ENCODE data around the gene GMDS.
"Not testable (repeated sequence)": the region's sequence is repeated elsewhere in the genome, so short reads cannot be mapped to it uniquely, and the experiment has no call there.

Gene GMDS

DNA sequence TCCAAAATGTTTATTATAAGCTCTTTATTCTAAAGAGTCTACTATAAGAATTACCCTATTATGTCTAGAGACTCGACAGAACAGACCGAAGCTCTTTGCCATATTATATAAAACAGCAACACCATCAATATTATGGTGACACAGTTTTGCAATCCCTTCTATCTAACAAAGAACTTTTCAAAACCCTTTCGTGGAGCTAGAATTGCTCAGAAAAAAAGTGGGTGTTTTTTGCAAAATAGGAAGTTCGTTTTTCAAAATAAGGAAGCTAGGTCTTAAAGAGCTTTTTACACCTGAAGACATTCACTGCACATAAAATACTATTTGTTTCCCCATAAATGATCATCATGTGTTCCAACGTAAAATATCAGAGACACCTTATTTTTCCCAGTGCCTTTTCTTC, 395.7 kb downstream of the GMDS start:
- DNase-seq = no peak

DNA sequence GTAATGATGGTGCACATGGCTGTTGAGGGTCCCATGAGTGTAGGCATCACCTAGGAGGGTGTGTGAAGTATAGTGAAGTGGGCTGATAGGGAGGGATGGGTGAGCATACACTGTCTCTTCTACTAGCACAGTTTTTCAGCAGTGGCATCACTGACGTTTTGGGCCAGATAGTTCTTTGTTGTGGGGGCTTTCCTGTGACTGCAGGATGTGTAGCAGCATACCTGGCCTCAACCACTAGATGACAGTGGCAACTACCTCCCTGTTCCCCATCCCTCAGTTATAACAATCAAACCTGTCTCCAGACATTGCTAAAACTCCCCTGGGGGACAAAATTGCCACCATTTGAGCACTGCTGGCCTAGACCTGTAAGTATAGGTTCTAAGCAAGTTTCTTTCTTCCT, 396.7 kb downstream of the GMDS start:
- DNase-seq = no peak

DNA sequence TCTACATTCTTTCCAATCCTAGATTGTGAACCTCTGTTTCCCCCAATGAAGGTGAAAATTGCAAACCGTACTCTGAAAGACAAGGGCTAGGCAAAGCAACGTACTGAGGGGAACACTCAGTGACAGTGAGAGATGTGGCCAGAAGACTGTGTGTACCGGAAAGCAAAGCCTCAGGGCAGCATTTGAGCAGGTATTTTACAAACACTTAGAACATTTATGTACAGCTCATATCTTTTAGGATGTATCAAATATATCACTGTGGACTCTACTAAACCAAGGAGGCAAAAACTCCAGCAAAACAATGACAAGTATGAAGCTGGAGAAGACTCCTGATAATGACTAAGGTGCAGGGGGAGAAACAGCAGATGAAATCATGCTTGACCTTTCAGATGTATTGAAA, 398.8 kb downstream of the GMDS start:
- DNase-seq = no peak

DNA sequence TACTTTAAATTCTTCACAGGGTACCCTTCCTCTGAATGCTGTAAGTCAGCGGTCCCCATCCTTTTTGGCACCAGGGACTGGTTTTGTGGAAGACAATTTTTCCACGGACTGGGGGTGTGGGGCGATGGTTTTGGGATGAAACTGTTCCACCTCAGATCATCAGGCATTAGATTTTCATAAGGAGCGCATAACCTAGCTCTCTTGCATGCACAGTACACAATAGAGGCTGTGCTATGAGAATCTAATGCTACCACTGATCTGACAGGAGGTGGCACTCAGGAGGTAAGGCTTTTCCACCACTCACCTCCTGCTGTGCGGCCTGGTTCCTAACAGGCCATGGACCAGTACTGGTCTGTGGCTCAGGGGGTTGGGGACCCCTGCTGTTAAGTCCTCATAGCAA, 399.9 kb downstream of the GMDS start:
- DNase-seq = not testable (repeated sequence)

DNA sequence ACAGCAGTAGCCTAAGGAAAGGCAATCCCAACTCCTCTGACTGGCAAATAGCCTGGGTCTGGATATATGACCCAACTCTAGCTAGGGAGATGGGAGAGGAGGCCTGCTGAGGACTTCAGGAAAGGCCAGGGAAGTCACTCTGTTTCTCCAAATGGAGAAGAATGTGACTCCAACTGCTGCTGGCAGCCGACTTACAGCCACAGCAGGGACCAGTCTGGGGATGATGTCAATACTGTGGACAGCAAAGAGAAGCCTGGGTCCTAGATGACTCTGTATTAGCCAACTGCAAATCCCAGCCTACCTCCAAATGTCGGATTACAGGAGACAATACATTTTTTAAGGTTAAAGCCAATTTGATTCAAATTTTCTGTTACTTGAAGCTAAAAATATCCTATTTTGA, 403.1 kb downstream of the GMDS start:
- no peak for DNase-seq

DNA sequence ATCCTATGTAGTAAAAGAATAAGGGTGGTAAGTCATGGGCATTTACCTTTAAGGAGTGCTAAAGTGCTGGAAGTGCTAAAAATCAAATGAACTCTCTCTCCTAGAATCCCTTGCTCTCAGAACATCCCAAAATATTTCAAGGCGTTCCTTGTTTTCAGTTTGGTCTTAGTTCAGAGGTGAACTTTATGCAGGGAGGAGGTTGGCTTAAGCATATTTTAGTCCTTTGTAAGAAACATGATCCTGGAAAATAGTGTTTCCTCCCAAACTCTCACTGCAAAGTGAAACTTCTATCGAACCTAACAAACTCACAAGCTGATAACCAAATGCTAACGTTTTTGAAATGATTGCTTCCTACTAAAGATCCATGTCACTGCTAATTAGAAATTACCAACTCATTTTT, 404.3 kb downstream of the GMDS start:
- DNase-seq = no peak

DNA sequence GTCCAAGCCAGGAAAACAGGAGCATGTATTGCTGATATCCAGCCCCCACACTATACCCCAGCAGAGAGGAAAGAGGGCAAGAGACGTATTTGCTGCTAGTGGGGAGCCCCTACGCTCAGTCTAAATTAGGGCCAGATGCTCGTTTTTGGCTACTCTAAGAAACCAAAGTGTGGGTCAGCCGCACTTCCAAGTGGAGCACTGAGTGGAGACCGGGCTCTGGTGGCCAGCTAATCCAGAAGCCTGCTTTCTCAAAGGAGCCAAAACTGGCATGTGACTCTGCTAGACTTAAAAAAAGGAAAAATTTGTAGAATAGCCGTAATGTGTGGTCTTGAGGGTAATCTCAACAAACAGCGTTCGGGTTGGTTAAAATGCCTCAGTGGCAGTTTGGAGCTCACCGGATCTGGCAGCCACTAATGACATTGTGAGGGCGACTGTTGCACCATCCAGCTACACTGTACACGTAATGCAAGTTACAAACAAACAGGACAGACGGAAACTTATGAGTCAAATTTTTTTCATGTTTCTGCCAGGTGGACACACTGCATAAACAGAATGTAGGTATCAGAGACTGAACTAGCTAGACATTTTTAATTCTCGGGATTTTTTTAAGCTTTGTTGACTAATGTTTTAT, 404.8 kb downstream of the GMDS start:
- DNase-seq = no peak

DNA sequence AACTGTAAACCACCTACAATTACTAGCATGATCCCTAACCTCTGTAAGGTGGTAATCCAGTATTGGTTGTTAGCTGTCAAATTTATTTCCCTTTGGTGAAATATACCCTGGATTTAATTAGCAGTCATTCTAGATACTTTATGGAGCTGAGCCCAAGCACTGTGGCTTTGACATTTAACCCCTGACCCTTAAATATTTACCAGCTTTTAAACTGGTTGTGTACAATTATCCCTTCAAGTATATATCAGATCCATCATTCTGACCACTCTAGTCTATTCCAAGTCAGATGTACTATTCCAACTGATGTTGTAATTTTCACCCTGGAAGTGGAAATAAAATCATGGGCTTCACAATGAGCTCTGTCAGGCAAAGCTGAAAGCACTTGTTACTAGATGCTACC, 406.0 kb downstream of the GMDS start:
- DNase-seq = no peak

DNA sequence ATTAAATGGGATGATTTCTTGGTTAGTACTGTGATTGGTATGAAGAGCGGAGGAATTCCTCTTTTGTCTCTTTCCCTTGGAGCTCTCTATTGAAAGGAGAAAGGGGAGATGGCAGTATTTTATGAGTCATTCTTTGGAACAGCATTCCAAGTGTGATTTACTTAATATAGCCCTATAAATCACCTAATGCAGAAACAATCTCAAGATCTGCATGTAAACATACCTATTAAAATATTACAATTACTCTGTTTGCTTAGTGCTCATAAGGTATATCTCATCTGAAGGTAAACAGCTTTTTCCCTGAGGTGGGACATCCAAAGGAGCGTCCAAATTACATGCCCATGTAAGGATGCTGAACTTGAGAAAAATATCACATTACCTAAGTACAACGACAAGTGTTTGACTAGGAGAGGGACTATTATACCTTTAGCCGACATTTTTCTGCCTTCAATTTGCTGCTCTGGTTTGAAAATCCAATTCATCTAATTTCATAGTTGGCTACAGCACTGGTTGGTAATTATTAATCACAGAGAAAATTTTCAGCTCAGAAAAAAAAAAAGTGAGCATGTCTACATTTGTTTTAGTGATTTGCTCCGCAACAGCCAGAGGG, 406.7 kb downstream of the GMDS start:
- DNase-seq = no peak

DNA sequence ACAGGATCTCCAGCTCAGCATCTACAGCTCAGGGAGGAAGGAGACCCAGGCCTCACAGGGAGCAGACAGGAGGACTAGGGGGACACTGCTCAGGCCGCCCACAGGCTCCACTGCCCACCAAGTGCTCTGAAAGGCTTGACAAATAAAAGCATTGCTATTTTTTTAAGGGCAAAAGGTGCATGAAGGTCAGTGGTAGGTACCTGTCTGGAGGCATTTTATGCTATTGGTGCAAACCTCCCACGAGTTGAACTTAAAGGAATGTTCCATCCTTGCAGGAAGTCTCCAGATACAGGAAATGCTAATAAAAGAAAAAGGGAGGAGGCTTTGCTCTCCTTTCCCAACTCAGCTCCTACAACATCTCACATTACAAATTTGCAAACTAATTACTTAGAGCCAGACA, 407.6 kb downstream of the GMDS start:
- DNase-seq = no peak

DNA sequence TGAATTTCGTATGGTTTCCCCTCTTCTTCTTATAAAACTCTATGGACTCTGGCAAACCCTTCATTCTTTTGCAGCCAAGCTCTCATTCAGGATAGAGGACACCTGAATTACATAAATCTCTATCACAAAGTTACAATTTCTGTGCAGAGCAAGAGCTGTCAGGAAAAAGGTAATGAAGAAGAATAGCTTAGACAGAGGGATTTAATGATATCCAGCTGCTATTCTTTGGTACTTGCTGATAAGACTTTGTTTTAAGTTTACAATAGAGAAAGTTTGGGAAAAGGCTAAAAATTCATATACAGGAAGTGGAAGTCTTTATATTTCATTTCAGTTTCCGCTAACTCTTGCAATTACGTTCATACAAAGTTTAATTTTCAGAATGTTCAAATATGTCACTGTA, 408.7 kb downstream of the GMDS start:
- no peak for DNase-seq

DNA sequence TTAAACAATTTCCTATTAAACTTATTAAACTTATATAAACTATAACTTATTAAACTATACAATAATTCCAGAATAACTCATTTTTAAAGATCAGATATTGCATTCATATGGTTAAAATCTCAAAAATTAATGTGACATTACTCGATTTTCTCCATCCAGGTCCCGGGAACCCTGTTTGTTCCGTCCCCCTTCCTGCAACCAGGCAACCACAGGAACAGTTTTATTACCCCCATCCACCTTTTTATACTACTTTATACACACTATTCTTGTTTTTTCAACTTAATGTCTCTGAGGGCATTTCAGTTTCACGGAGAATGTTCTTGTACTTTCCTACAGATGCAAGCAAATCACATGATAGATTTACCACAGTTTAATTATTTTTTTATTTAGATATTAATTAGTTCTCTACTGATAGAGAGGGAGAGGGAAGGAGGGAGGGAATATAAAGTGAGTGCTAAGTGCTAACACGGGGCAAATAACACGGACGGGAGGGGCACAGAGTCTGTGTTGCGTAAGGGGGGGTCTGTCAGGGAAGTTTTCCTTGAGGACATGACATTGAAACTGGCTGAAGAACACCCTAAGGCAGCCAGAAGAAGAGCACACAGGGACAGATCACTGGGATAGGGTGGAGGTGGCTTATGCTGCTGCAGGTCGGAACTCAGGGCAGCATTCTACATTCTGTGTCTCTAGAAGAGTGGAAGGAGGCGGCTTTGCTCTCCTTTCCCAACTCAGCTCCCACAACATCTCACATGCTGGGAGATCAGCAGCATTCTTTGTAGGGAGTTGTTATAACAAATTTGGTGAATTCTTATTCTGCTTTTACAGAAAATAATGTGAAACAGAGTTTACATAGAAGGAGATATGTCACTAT, 410.5 kb downstream of the GMDS start:
- DNase-seq = no peak

DNA sequence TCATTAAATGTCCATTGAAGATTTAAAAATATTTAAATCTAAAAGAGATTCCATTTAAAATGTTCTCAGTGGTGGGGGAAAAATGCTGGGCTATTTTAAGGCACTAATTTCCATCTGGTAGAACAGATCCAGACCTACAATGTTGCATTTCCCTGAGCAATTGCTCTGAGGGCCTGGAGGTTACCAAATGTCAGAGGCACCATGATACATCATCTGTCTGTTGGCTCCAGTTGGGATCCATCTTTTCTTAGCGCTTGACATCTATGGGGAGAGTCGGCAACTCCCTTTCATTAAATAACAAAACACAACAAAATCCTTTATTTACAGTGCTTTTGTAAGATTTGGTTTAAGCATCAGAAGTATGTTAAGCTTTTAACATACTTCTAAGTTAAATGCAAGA, 411.2 kb downstream of the GMDS start:
- no peak for DNase-seq

DNA sequence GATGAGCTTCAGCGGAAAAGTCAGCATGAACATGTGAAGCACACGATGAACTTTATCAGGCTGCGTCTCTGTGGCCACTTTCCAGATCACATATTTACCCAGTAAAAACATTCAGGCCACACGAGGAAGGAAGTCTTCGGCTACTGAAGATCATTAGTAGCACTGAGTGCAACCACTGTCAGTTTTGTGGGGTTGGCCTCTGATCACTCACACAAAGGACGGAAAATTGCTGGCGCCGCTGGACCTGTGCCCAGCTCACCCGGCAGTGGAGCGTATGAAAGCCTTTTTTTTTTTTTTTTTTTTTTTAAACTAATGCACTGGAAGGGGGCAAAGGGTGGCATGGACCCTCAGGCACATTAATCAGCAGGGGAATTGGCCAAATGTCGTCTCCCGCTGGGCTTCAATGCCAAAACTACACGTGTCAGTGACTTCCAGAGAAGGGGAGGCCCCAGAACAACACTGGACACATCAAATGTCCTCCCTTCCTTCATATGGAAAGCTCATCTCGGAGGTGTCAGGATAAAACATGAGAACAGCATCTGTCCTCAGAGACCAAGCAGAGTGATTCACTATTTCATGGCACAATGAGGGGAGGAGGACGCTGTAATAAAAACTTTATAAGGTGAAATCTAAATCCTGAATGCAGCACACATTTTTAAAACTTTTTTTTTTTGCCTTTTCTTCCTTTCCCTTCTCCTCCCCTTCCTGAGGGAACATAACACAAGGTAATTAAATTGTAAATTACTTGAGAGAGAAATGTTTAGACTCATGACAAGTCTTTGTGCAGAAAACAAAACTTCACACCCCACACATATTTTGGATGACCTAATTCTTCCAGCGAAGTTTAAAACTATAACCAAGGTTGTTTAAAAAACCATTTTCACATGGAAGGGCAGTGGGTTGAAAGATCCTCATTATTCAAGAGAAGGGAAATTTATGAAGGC, 412.3 kb downstream of the GMDS start:
- DNase-seq = no peak

DNA sequence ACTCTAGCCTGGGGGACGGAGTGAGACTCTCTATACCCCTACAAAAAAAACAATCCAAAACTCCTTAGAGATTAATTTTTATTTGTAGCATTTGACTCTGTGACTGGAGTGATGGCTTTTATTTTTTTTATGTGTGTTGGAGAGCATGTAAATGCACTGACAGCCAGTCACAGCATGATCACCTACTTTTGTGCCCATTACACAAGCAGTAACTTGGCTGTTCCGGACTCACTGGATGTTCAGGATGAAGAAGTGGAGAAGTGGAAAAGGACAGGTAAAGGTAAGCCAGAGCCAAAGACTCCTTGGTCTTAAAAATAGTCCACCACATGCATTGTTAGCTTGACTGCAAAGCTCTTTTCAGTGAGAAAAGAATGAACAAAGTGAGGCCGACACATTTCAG, 413.0 kb downstream of the GMDS start:
- DNase-seq = no peak

DNA sequence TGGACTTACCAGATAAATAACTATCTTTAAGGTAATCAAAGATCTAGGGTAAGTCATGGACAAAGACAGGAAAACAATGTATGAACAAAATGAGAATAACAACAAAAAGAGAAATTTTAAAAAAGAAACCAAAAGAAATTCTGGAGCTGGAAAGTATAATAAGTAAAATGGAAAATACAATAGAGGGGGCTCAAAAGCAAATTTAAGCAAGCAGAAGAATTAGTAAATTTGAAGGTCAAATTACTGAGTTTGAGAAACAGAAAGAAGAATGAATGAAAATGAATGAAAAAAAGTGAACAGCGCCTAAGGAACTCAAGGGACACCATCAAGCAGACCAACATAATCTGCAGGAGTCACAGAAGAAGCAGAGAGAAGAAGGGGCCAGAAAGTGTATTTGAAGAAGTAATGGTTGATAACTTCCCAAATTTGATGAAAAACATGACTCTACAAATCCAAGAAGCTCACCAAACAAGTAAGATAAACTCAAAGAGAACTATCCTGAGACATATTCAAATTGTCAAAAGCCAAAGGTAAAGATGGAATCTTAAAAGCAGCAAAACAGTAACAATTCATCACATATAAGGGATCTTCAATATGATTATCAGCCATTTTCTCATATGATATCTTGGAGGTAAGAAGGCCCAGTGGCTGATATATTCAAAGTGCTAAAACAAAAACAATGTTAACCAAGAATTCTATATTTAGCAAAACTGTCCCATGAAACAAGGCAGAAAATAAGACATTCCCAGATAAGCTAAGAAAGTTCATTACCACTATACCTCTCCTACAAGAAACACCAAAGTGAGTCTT, 417.2 kb downstream of the GMDS start:
- DNase-seq = no peak

DNA sequence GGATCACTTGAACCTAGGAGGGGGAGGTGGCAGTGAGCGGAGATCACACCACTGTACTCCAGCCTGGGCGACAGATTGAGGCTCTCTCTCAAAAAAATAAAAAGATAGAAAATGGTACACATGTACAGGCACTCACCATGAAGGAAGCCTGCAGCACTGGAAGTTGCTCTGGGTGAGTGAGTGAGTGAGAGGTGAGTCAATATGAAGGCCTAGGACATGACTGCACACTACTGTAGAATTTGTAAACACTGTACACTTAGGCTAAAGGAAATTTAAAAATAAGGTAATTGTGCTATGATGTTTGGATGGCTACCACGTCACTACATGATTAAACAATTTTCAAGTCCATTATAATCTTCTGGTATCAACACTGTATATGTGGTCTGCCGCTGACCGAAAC, 419.5 kb downstream of the GMDS start:
- DNase-seq = peak; percentile 30

DNA sequence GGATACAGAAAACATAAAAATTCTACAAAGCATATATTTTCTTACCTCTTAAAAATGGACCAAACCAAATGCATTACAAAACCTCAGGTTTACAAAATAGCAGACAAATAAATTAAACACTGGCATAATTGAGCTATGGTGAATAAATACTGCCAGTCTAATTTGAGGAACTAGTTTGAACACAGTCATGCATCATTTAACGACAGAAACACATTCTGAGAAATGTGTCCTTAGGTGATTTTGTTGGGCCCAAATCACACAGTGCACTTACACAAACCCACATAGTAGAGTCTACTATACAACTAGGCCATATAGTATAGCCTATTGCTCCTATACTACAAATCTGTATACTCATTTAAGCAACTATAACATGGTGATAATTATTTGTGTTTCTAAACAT, 420.1 kb downstream of the GMDS start:
- DNase-seq = no peak

DNA sequence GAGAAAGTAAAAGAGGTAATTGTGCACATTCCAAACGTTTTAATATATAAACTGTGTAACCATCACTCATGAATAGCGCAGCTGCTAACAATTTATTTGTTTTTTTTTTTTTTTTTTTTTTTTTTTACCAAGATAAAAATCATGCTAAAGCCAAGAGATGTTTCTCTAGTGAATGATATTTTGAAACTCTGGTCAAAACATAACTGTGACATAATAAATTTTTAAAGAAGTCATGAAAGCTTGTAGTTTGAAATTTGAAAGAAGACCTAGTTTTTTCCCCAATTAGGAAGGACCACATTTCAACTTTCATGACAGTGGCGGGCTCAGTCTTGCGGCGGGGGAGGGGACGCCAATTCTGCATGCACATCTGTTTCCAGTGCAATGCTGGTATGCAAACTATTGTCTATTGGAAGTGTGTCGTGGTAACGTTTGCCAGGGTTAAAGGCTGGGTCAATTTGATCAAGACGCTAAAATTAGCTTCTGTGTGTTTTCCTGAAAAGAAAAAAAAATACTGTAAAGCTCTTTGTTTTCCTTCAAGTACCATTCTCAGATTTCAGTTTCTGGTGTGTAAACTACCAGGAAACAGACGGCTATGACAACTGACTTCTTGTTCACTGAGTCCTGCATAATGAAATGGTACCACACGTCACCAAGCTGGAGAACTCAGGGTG, 423.8 kb downstream of the GMDS start:
- DNase-seq = peak; percentile 93

DNA sequence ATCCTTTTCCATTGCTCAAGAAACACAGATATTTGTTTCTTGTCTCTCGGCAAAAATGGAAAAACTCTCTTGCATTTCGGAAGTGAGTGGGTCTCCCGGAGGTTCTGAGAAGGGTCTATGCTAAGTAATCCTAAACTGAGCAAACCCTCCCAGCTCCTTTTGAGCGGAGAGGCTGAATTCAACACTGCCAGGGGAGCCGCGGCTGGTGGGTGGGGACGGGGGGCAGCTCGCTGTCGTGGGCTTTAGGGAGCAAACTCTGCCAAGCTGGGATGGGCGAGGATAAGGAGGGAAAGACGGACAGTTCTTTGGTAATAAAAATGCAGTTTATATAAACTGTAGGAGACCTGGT, 424.3 kb downstream of the GMDS start:
- DNase-seq = no peak

DNA sequence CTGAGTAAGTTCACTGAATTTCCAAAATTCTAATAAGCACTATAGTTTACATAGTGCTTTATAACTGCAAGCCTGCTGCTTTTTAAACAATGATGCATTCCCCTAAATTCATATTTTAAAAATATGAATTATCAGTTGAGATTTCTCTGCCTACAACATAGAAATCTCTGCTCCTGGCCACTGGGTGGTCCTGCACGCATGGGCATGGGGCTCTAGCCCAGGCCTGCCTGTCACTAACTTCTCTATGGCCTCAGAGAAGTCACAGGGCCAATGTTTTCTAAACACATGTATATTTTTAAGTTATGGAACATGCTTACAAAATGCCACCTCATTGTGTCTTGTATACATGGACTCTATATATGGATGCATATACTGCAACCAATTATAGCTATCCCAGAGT, 424.7 kb downstream of the GMDS start:
- DNase-seq = no peak

DNA sequence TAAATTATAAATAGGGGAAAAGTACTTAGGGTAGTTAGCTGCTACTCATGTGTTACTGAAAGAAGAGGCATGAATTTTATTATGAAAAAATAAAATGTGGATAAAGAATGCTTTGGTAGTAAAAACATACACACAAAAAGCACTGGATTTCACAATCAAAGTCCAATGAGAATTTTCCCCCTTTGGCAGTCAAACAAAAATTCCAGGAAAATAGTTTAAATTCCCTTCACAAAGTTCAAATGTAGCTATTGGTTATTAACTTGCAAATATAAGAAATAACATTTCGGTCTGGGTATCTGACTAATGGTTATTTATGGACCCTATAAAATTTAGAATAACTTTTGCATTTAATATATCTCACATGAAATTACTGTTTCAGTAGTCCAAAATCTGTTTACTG, 425.2 kb downstream of the GMDS start:
- no peak for DNase-seq

Measured in NCI-H2171 treated with DMSO at 0.1 percent for 48 hours (cell line).